GM12875 (cell line): ENCODE results near the gene AGMO.

ENCODE experiments used
- H3K4me3 ChIP-seq: one replicate; pipeline ENCODE4 v1.5.1; 2011; ENCODE audit warnings: low read depth, low read length, control low read depth
- TF ChIP-seq, protein P1 (sequence below): IDR thresholded peaks from 2 replicates; pipeline ENCODE4 v1.5.1; 2011; ENCODE audit warnings: low read depth, mild to moderate bottlenecking, control low read depth, inconsistent platforms, low read length, moderate library complexity, borderline replicate concordance; ENCODE audit not compliant: insufficient read depth

The AGMO gene

GRCh38 chr7:15335390-15335789, 226.4 kb downstream of the AGMO start:
- TF ChIP-seq, protein P1, sequence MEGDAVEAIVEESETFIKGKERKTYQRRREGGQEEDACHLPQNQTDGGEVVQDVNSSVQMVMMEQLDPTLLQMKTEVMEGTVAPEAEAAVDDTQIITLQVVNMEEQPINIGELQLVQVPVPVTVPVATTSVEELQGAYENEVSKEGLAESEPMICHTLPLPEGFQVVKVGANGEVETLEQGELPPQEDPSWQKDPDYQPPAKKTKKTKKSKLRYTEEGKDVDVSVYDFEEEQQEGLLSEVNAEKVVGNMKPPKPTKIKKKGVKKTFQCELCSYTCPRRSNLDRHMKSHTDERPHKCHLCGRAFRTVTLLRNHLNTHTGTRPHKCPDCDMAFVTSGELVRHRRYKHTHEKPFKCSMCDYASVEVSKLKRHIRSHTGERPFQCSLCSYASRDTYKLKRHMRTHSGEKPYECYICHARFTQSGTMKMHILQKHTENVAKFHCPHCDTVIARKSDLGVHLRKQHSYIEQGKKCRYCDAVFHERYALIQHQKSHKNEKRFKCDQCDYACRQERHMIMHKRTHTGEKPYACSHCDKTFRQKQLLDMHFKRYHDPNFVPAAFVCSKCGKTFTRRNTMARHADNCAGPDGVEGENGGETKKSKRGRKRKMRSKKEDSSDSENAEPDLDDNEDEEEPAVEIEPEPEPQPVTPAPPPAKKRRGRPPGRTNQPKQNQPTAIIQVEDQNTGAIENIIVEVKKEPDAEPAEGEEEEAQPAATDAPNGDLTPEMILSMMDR = no peak
- no peak overlapping the region for H3K4me3 ChIP-seq

DNA sequence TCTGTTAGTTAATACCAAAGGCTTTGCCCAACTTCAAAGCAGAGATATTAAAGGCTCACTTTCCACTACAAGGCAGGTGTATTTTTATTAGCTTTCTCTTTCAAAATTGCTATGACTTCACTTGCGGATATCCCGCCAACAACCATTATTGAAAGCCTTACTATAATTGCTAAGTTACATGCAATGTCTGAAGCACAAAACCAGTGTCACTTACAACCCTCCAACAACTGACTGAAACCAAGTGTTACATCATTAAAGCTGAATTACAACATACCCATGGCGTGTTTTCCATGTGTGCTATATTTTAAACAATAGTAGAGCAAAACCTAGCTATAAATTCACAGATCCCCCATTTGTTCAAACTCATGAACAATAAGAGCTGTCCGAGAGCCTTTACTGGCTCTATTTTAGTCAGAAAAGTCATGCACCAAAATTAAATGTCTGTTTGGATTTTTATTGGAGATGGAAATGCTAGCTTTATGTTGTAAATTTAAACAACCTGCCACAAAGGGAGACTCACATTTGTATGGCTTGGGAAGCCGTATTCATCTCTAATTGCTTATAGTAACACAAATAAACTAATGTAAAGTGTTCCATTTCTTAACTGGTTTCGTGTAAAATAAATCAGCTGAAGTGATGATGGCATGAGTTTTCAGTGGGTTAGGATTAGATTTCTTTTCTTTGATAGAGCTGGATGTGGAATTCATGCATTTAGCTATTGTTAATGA, 227.1 kb downstream of the AGMO start:
- TF ChIP-seq, protein P1 = no peak
- H3K4me3 ChIP-seq = no peak overlapping the region

- no peak overlapping the region for H3K4me3 ChIP-seq
- TF ChIP-seq, protein P1 = no peak
Observed at GRCh38 chr7:15332956-15333355, 228.9 kb downstream of the AGMO start.

DNA sequence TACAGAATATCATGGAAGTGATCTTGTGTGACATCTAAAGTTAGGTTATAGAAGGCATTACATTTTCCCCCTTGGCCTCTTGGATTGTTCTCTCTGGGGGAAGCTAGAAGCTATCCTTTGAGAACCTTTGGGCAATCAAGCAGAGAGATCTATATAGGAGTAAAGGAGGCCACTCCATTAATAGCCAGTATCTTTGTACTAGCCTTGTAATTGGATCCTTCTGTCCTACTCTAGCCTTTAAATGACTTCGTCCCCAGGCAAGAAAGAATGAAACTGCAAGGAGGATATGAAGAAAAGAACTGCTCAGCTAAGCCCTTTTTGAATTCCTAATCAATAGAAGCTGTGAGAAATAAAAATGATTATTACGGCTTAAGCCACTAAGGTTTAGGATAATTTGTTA, 230.9 kb downstream of the AGMO start:
- no peak overlapping the region for H3K4me3 ChIP-seq
- TF ChIP-seq, protein P1 = no peak

DNA sequence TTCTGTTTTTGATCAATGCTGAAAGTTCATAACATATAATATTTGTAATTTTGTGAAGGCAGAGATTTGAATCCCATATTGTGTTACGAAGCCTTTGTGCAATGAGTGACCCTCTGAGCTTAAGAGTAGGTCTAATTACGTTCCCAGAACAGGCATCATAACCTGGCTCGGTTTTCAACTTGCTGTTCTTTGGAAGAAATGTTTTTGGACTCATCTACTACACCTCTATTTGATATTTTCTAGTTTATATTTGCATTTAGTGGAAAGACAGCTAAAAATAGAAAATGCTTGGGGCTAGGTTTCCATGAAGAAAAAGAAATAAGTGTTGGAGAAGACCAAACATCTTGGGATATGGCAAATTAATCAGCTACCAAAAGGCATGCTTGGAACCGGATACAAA, 234.8 kb downstream of the AGMO start:
- TF ChIP-seq, protein P1 = no peak

DNA sequence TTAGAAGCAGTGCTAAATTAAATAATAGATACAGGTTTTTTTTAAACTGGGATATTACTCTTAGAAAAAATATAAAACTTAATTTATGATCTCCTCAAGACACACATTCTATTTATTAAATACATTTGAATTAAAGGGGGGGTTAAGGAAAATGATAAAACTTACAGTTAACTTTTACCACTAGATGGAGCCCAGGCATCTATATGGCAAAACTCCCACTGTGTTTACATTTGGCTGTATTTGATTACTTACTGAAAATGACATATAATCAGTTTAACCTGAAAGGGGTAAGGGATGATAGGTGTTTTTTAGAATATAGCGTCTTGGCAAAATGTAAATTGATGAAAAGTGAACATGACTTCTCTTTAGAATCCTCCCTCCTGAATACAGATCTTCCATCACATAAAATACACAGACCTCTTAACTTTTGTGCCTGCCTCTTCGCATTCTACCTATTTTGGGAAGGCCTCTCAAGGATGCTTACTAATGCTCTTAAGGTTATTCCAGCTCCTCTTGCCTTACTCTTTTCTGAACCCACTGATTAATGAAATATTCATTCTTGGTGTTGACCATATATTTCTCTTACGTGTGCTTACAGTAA, 235.7 kb downstream of the AGMO start:
- TF ChIP-seq, protein P1 = no peak
- H3K4me3 ChIP-seq = no peak overlapping the region

More for the DNA sequence above, 234.8 kb downstream of the AGMO start:
- no peak overlapping the region for H3K4me3 ChIP-seq

GRCh38 chr7:15323550-15323949, 238.3 kb downstream of the AGMO start:
- TF ChIP-seq, protein P1 = no peak
- H3K4me3 ChIP-seq = no peak overlapping the region
